Heart left ventricle (tissue), 13 donors: Measurements from ENCODE around the gene NIPA2.

Experiments
- POLR2A ChIP-seq, 2 donors: fragments of 450-650 bp; IDR thresholded peaks; one replicate each; pipeline ENCODE4 v1.6.1; 2017; ENCODE audit warnings: antibody characterized with exemption in 2 of 2, mild to moderate bottlenecking in 2 of 2, moderate library complexity in 2 of 2
- TF ChIP-seq, protein P1 (sequence below), 12 donors: fragments of 200-600 bp; sonication (generic) in 4 of 12; IDR thresholded peaks; one replicate each; pipeline versions ENCODE4 v1.5.0 to v1.8.0; 2018 to 2022; ENCODE audit warnings: antibody characterized with exemption in 12 of 12, mild to moderate bottlenecking in 5 of 12
- donor health status: ischemic (EF 13 %, LVEDD 7.1; RV severe dilation, severe dysfunction).
- donor health status: DM: no; HTN: yes; CAD: no.
- donor health status: DM: no; HTN: no; CAD: no.
- donor health status: ischemic (EF 25% LVEDD 6.9; RV normal size, moderate dysfunction).
- donor health status: ischemic (EF 25% LVEDD 5.7; RV mildly dilated, moderate dysfunction).
- donor health status: ischemic (EF 35%, LVEDD 5.7; RV mildly dilated, moderate dysfunction).
- donor health status: nonischemic (EF 11% LVEDD 7.7; RV severe dilation, severe dysfunction).
- donor health status: DM: yes; HTN: yes; CAD: no.
- donor health status: PGD.
- donor health status: ischemic (EF 29% LVEDD 5.4; RV normal size, mild dysfunction).
- donor health status: nonischemic (EF 23%, LVEDD 6.1; RV moderate dilation, normal function).

DNA sequence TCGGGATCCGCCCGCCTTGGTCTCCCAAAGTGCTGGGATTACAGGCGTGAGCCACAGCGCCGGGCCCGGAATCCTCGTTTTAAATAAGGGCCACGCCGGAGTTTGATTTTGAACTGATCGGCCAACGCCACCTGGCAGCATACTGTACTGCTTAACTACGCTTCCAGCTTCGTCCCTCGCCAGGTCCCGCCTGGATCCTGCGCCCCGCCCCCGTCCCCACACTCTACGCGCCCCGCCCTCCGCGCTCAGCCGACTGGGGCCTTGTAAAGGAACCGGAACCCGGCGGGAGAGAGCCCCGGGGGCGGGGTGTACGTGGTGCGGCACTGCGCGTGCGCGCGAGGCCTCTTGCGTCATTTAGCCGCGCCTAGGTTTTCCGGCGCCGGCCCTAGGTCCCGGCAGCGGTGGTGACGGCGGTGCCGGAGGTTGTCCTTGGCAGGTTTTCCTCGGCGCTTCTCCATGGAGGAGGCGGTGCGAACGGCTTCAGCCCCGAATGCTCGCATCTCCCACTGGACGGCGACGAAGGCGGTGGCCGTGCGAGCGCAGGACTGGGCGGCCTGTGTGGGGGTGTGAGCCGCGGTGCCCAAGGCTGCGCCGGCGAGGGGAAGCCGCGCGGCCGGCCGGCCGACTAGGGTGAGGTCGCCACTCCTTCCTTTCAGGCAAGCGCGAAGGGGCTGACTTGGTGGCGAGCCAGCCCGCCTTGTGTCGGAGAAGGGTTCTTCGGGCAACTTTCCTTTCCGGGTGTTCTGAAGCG is at the start of gene NIPA2:
- peak; percentile 38 to 88 for TF ChIP-seq POLR2A (IDR thresholded peaks at IDR 0.05)
- TF ChIP-seq, protein P1, sequence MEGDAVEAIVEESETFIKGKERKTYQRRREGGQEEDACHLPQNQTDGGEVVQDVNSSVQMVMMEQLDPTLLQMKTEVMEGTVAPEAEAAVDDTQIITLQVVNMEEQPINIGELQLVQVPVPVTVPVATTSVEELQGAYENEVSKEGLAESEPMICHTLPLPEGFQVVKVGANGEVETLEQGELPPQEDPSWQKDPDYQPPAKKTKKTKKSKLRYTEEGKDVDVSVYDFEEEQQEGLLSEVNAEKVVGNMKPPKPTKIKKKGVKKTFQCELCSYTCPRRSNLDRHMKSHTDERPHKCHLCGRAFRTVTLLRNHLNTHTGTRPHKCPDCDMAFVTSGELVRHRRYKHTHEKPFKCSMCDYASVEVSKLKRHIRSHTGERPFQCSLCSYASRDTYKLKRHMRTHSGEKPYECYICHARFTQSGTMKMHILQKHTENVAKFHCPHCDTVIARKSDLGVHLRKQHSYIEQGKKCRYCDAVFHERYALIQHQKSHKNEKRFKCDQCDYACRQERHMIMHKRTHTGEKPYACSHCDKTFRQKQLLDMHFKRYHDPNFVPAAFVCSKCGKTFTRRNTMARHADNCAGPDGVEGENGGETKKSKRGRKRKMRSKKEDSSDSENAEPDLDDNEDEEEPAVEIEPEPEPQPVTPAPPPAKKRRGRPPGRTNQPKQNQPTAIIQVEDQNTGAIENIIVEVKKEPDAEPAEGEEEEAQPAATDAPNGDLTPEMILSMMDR (IDR thresholded peaks at IDR 0.05) = peak in 1 of 12 donors; percentile 26
